GM21526 (cell line): Measurements from ENCODE around the gene DRAXIN.

Source experiments
- ATAC-seq: cut with Tn5 transposase; IDR thresholded peaks from one replicate; pipeline ENCODE4 v1.9.1; 2021; ENCODE audit warnings: moderate library complexity; ENCODE audit not compliant: unreplicated experiment, low FRiP score

DRAXIN gene

GRCh38 chr1:11682799-11683198, 8.7 kb upstream of the DRAXIN start:
- no peak for ATAC-seq

- ATAC-seq, result no peak
Measured at GRCh38 chr1:11684070-11684469, 7.4 kb upstream of the DRAXIN start.

DNA sequence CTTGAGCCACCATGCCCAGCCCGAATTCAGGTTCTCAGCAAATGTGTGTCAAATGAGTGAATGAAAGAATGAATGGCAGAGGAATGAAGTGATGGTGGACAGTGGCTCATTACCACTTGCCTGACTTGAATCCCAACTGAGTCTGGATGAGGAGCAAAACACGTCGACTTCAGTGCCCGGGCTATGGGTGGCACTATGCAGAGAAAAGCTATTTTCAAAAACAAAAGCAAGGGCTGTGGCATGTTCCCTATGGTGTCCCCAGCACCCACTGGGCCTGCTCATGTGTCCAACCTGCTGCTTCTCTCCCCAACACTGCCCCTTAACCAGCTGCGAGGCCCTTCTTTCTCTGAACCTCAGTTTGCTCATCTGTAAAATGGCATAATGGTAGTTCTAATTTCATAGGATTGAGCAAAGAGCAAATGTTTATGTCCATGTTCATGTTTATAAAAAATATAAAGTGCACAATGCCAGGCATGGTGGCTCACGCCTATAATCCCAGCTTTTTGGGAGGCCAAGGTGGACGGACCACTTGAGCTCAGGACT, 6.2 kb upstream of the DRAXIN start:
- ATAC-seq, result no peak

DNA sequence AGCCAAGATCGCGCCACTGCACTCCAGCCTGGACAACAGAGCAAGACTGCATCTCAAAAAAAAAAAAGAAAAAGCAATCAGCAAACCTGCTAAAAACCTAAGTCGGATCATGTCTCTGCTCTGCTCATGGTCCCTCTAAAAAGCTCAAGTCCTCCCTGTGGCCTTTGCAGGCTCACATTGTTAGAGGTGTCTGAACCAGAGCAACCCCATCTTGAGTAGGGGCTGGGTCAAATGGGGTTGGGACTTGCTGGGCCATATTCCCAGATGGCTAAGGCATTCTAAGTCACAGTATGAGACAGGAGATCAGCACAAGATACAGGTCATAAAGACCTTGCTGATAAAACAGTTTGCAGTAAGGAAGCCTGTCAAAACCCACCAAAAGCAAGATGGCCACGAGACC, 3.0 kb upstream of the DRAXIN start:
- ATAC-seq, result no peak

DNA sequence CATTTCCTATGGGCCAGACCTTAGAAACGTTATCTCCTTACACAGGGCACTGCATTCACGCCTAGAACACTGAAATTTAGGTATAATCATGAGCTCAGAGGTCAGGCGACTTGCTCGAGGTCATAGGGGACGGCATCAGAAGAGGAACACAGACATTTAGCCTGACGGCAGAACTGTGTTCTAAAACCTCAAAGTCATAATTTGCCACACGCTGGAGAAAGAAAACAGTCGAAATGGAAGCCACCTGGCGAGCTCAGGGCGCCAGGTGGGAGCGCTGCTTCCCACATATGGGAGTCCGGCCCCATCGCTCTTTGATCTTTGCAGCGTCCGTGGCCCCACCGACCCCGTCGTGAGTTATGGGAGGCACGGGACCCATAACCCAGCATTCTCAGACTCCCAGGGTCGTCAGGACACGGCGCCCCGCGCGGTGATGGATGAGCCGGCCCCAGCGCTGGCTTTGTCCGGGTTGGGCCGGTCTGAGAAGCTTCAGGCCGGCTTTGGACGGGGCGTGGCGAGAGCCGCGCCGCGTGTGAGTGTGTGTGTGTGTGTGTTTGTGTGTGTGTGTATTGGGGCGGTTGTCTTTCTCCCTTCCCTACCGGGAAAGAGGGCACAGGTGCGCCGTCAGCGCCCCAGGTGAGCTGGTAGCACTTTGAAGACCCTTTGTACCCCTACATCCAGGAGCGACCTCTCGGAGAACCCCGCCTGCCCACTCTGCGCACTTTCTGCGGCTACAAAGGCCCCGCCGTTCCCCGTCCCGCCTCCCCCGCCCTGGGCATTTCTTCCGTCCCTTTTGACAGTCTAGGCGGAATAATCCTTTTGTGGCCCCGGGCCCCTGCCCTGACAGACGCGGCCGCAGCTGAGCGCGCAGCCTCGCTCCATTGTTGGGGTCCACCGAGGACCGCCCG, 861 bp upstream of the DRAXIN start:
- ATAC-seq, result no peak

DNA sequence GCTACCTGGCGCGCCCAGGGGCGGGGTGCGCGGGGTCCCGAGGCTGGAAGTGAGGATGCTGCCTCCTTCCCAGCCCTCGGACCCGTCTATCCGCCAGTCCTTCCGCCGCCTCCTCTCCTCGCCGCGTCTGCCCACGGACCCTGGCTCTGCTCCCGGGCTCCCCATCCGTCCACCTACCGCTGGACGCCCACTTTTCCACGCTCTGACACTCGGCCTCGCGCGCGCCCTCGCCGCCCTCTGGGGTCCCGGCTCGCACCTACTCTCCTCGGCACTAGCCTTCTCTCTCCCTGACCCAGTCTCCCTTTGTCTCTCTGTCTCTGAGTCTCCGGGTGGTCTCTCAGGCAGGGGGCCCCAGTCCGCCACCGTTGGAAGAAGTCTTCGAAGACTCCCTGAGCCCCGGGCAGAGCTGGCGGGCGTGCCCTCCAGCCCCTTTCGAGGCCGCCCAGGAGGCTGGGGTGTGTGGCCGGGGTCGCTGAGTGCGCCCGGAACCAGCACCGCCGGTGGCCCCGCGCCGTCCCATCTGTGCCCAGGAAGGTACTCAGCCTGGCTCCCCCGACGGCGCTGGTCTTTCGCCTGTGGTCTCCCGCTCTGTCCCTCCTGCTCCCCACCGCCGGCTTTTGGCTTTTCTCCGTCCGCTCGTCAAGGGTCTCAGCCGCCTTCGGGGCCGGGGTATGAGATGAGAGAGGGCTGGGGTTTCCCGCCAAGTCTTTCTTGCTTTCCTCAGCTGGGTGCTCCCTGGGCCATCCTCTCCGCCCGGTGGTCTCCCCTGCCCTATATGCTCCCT, 610 bp downstream of the DRAXIN start:
- ATAC-seq, result no peak

- no peak for ATAC-seq
Measured at GRCh38 chr1:11693024-11693590, 1.6 kb downstream of the DRAXIN start.

- ATAC-seq, result no peak
Measured at GRCh38 chr1:11693917-11694316, 2.4 kb downstream of the DRAXIN start.

- no peak for ATAC-seq
Measured at GRCh38 chr1:11695861-11696260, 4.4 kb downstream of the DRAXIN start.

DNA sequence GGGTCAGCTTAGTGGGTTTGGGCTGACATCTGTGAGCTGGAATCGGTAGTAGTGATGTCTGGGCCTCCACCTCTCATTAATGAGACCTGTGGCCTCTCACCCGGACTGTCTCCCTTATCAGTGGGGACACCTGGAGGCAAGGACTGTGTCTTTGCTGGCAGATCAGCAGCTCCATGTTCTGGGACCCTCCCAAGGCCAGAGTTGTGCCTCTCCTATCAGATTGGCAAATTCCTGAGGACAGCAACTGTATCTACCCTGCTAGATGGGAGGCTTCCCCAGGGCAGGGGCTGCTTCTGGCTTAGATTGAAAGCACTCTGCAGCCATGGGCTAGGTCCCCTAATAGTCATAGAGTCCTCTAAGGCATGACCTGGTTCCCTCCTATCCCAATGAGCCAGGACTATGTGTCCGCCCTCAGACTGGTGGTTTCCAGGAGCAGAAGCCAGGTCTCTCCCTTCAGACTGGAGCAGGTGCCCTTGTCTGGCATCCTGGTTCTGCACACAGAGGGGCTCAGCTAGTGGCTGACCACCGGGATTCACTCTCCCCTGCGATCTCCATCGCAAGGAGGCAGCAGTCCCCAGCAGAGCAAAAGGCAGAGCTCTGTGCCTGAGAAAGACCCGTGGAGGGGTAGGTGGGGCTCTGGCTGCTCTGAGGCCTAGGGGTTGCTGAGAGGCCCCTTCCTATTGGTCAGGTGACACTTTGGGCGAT, 5.8 kb downstream of the DRAXIN start:
- no peak for ATAC-seq

GRCh38 chr1:11697893-11698210, 6.3 kb downstream of the DRAXIN start:
- no peak for ATAC-seq

- no peak for ATAC-seq
Measured at GRCh38 chr1:11700601-11701467, 9.3 kb downstream of the DRAXIN start.

DNA sequence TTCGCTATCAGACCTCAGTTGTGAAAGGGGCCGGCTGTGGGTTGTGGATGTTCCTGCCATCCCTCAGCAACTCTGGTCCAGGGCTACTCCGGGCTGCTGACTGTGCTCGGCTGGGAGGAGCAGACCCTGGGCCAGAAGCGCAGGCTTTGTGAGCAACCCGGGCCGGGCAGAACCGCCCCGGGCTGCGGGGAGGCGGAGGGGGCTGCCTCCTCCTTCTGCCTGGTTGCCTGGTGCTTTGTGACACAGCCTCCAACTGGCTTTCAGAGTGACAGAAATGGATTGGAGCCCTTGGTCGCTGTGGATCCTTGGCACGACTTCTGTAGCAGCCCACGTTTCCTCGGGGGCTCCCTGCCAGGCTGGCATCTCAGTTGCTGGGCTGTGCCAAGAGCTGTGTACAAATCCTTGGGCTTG, 10.0 kb downstream of the DRAXIN start:
- no peak for ATAC-seq

DNA sequence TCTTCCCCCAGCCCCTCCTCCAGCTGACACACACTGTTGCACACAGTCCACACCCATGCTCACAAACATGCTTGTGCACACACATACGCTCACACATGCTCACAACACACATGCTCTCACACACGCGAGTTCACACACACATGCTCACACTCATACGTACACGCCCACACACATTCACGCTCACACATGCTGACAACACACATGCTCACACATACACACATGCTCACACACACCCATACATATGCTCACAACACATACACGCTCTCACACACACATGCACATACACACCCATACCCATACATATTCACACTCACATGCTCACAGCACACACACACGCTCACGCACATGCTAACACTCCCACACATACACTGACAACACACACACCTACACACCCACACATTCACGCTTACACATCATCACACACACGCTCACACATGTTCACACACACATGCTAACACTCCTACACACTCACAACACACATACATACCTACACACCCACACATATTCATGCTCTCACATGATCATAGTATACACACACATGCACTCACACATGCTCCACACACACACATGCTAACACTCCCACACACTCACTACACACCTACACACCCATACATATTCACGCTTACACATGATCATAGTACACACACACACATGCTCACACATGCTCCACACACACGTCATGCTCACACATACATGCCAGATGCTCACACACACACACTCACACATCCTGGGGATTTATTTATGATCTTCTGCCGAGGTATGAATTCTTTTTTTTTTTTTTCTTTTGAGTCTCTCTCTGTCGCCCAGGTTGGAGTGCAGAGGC, 10.7 kb downstream of the DRAXIN start:
- no peak for ATAC-seq

DNA sequence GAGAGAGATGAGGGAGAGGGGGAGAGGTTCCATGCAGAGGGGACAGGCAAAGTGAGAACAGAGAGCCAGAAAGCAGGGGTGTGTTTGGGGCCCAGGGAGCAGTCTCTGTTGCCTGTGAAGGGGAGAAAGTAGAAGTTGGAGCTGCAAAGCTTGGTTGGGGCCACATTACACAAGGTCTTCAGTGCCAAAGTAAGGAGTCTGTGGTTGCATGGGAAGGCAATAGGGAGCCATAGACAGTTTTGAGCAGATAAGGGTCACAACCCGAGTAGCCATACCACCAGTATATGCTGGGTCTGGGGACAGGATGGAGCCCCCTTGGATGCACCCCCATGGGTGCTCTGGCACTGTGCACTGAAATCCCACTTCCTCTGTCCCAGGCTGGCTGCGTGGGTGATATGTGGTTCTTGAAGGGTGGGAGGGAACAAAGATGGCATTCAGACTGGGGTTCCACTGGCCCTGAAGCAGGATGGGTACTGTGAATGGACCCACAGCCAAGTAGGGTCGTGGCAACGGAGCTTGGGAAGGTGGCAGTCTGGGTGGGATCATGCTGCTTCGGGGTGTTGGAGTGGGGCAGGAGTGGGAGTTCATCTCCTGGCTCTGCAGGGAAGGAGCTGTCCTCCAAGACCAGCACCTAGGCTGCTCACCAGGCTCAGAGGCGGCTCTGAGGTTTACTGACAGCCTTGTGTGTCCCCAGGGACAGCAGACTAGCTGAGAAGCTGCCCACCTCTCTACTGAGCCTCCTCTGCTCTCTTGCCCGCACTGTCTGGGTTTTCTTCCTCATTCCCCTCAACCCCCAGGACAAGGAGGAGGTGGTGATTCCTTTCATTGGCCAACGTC, 12.1 kb downstream of the DRAXIN start:
- no peak for ATAC-seq

DNA sequence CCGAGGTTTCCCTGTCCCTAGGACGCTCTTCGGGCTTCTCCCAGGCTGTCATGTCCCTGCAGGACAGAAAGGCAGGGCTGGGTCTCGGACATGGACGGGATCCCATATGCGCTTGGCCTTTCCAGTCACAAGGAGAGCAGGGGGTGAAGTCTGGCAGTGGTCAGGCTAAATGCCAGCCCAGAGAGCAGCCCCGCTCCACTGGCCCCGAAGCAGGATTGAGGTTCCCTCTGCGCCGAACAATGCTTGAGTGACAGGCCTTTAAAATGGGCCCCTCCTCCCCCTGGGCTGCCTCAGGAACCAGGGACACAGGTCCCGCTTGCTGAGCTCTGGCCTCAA, 12.7 kb downstream of the DRAXIN start:
- ATAC-seq, result no peak

DNA sequence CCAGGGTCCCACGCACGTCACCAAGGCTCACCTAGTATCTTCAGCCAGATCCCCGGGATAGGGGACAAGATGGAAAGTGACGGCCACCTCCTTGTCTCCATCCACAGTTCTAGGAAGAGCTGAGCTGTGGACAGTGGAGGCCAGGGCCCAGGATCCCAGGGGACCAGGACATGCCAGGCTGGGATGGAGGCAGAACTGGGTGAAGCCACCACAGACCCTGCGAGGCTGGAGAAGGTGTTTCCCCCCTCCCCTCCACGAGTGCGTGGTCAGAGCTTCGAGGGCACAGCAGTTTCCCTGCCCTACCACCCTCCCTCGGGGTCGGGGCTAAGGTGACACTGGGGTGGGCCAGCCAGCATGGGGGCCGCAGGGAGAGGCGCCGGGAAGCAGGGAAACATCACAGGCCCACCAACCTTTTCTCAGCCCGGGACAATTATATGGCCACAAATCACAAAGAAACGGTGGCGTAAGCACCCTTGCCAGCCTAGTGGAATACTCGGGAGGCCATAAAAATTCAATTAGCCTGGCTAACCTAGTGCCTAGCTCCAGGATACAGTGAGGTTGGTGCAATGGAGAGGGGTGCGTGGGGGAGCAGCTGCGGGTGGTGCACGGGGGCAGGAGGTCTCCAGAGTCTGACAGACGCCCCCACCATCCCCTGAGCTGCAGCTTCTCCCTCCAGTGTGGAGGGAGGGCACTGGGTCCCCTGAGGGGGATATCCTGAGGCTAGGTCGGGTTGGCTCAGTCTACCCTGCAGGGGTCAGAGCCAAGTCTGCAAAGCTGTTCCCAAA, 13.4 kb downstream of the DRAXIN start:
- no peak for ATAC-seq
